ENCODE measurements around the gene TCAF2. TPM values are rescaled to one million over a fixed set of nuclear protein-coding genes. Genes with fewer than 3 reads are reported as not detected.
"Not testable (repeated sequence)": the region's sequence is repeated elsewhere in the genome, so short reads cannot be mapped to it uniquely, and the experiment has no call there.

TCAF2 gene
- 10 to 100 TPM; 29.2 to 31.4 TPM for total RNA-seq

- CTCF ChIA-PET; intact Hi-C loops (cut with micrococcal nuclease); H3K4me1 Mint-ChIP-seq (ENCODE audit: low read depth); H3K27me3 Mint-ChIP-seq (ENCODE audit: low read depth); H3K9me3 Mint-ChIP-seq; H3K36me3 Mint-ChIP-seq (ENCODE audit: low read depth): not testable (repeated sequence)
- DNase-seq, result peak; percentile 75
- Mint-ChIP-seq H3K27ac (peak within 1 kb of the TSS; percentile 41), H3K4me3 (peak within 1 kb of the TSS; percentile 39)
These were observed at the start of gene TCAF2 for GRCh38 chr7:143620646-143621045. Gene TCAF2, plus strand, starts transcription at chr7:143620974.

GRCh38 chr7:143571501-143571900 lies 49.3 kb upstream of the TCAF2 start, which contains the start of gene CTAGE15:
Gene CTAGE15, plus strand, starts transcription at chr7:143571801. Its CDS starts 17 bp downstream, at chr7:143571818.
- H3K9me3 Mint-ChIP-seq, result not testable (repeated sequence)

GRCh38 chr7:143588183-143588582 lies 32.6 kb upstream of the TCAF2 start:
- DNase-seq; H3K9me3 Mint-ChIP-seq; intact Hi-C loops (cut with micrococcal nuclease); H3K36me3 Mint-ChIP-seq (ENCODE audit: low read depth); CTCF ChIA-PET; H3K4me3 Mint-ChIP-seq; H3K27me3 Mint-ChIP-seq (ENCODE audit: low read depth); H3K4me1 Mint-ChIP-seq (ENCODE audit: low read depth); H3K27ac Mint-ChIP-seq: not testable (repeated sequence)

More at GRCh38 chr7:143571501-143571900, 49.3 kb upstream of the TCAF2 start, which contains the start of gene CTAGE15:
- DNase-seq; H3K4me1 Mint-ChIP-seq (ENCODE audit: low read depth); H3K27ac Mint-ChIP-seq; H3K4me3 Mint-ChIP-seq; CTCF ChIA-PET; H3K36me3 Mint-ChIP-seq (ENCODE audit: low read depth); intact Hi-C loops (cut with micrococcal nuclease); H3K27me3 Mint-ChIP-seq (ENCODE audit: low read depth): not testable (repeated sequence)

- H3K27ac Mint-ChIP-seq; intact Hi-C loops (cut with micrococcal nuclease); H3K4me3 Mint-ChIP-seq; H3K36me3 Mint-ChIP-seq (ENCODE audit: low read depth); H3K4me1 Mint-ChIP-seq (ENCODE audit: low read depth); DNase-seq; CTCF ChIA-PET; H3K9me3 Mint-ChIP-seq; H3K27me3 Mint-ChIP-seq (ENCODE audit: low read depth): not testable (repeated sequence)
These were observed 30.9 kb upstream of the TCAF2 start for GRCh38 chr7:143589897-143590296.

DNA sequence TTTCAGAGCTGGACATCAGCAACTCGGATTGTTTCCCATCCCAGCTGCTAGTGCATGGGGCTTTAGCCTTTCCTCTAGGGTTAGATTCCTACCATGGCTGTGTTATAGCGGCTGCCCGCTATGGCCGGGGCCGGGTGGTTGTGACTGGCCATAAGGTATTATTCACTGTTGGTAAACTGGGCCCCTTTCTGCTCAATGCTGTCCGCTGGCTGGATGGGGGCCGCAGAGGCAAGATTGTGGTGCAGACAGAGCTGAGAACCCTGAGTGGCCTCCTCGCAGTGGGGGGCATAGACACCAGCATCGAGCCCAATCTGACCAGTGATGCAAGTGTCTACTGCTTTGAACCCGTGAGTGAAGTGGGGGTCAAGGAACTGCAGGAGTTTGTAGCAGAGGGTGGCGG lies 22.7 kb upstream of the TCAF2 start:
- intact Hi-C loops (cut with micrococcal nuclease); H3K27me3 Mint-ChIP-seq (ENCODE audit: low read depth); H3K4me1 Mint-ChIP-seq (ENCODE audit: low read depth); CTCF ChIA-PET; H3K36me3 Mint-ChIP-seq (ENCODE audit: low read depth); DNase-seq; H3K27ac Mint-ChIP-seq; H3K9me3 Mint-ChIP-seq; H3K4me3 Mint-ChIP-seq: not testable (repeated sequence)

GRCh38 chr7:143603549-143603948 lies 17.2 kb upstream of the TCAF2 start:
- H3K27ac Mint-ChIP-seq; H3K4me3 Mint-ChIP-seq; CTCF ChIA-PET; H3K4me1 Mint-ChIP-seq (ENCODE audit: low read depth); intact Hi-C loops (cut with micrococcal nuclease); H3K36me3 Mint-ChIP-seq (ENCODE audit: low read depth); DNase-seq; H3K9me3 Mint-ChIP-seq; H3K27me3 Mint-ChIP-seq (ENCODE audit: low read depth): not testable (repeated sequence)

GRCh38 chr7:143606088-143606487 lies 14.7 kb upstream of the TCAF2 start:
- not testable (repeated sequence) for H3K4me3 Mint-ChIP-seq

DNA sequence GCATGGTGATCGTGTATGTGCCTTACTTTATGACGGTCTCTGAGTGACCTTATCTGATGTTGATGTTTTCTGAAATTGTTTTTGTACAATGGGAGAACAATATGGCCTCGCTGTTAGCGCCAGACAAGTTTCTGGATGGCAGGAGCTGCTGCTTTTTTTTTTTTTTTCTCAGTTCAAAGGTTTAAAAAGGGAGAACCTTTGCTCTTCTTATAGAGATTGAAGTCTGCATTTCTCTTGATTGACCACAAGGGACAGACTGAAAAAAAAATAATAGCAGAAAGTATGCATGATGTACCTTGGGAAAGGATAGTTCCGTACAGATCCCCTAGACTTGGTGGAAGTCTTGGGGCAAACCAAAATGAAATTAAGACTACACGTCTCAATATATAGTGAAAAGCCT lies 5.2 kb upstream of the TCAF2 start:
- H3K4me1 Mint-ChIP-seq (ENCODE audit: low read depth), result not testable (repeated sequence)

More at GRCh38 chr7:143606088-143606487, 14.7 kb upstream of the TCAF2 start:
- H3K36me3 Mint-ChIP-seq (ENCODE audit: low read depth); H3K4me1 Mint-ChIP-seq (ENCODE audit: low read depth); intact Hi-C loops (cut with micrococcal nuclease); DNase-seq; H3K27ac Mint-ChIP-seq; H3K27me3 Mint-ChIP-seq (ENCODE audit: low read depth); CTCF ChIA-PET; H3K9me3 Mint-ChIP-seq: not testable (repeated sequence)

DNA sequence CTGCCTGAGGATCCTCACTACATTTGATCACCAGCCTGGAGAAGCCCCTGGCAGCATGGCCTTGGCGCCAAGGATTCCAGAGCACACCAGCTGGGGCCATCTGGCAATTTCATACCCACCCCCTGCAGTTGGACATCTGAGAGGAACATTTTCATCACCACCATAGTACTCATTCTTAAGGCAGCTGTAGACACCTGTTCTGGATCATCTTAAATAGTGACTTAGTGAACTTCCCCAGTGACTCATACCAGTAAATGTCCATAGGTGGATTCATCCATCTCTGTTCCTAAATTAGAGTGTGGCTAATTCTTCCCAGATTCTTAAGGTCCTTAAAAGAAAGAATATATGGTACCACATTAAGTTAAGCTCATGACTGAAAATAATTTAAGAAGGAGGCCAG lies 3.6 kb upstream of the TCAF2 start:
- DNase-seq; H3K4me1 Mint-ChIP-seq (ENCODE audit: low read depth); CTCF ChIA-PET; intact Hi-C loops (cut with micrococcal nuclease); H3K36me3 Mint-ChIP-seq (ENCODE audit: low read depth); H3K9me3 Mint-ChIP-seq; H3K4me3 Mint-ChIP-seq; H3K27me3 Mint-ChIP-seq (ENCODE audit: low read depth); H3K27ac Mint-ChIP-seq: not testable (repeated sequence)

More for the DNA sequence above, 5.2 kb upstream of the TCAF2 start:
- DNase-seq; H3K27me3 Mint-ChIP-seq (ENCODE audit: low read depth); H3K36me3 Mint-ChIP-seq (ENCODE audit: low read depth); CTCF ChIA-PET; intact Hi-C loops (cut with micrococcal nuclease); H3K9me3 Mint-ChIP-seq; H3K4me3 Mint-ChIP-seq; H3K27ac Mint-ChIP-seq: not testable (repeated sequence)

- intact Hi-C loops (cut with micrococcal nuclease); H3K4me1 Mint-ChIP-seq (ENCODE audit: low read depth); H3K27ac Mint-ChIP-seq; H3K27me3 Mint-ChIP-seq (ENCODE audit: low read depth); H3K4me3 Mint-ChIP-seq; H3K9me3 Mint-ChIP-seq; CTCF ChIA-PET; H3K36me3 Mint-ChIP-seq (ENCODE audit: low read depth): not testable (repeated sequence)
- peak; percentile 77 for DNase-seq
These were observed 716 bp upstream of the TCAF2 start for GRCh38 chr7:143620058-143620457.

- H3K9me3 Mint-ChIP-seq; H3K27me3 Mint-ChIP-seq (ENCODE audit: low read depth); DNase-seq; H3K27ac Mint-ChIP-seq; H3K4me1 Mint-ChIP-seq (ENCODE audit: low read depth); H3K36me3 Mint-ChIP-seq (ENCODE audit: low read depth); intact Hi-C loops (cut with micrococcal nuclease); H3K4me3 Mint-ChIP-seq; CTCF ChIA-PET: not testable (repeated sequence)
These were observed 401 bp downstream of the TCAF2 start for GRCh38 chr7:143621175-143621574.

GRCh38 chr7:143622130-143622529 lies 1.4 kb downstream of the TCAF2 start:
- H3K9me3 Mint-ChIP-seq; H3K4me1 Mint-ChIP-seq (ENCODE audit: low read depth); H3K27ac Mint-ChIP-seq; CTCF ChIA-PET; intact Hi-C loops (cut with micrococcal nuclease); H3K36me3 Mint-ChIP-seq (ENCODE audit: low read depth); DNase-seq; H3K27me3 Mint-ChIP-seq (ENCODE audit: low read depth); H3K4me3 Mint-ChIP-seq: not testable (repeated sequence)

DNA sequence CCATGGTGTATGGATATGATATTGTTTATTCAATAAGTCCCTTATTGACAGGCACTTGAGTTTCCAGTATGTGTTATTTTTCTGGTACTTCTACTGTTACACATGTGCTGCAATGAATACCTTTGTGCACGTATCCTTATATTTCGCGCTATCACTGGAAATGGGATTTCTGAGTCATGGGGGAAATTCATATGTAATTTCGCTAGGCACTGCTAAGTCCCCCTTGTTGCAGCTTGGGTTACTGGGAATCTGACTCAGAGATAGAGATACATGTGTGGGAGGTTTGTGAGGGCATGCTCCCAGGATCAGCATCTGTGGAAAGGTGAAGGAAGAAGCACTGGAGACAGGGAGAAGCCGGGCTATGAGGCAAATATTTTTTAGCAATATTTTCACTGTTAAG lies 9.9 kb downstream of the TCAF2 start:
- H3K27me3 Mint-ChIP-seq (ENCODE audit: low read depth); CTCF ChIA-PET; H3K4me1 Mint-ChIP-seq (ENCODE audit: low read depth); H3K27ac Mint-ChIP-seq; DNase-seq; H3K4me3 Mint-ChIP-seq; intact Hi-C loops (cut with micrococcal nuclease); H3K36me3 Mint-ChIP-seq (ENCODE audit: low read depth); H3K9me3 Mint-ChIP-seq: not testable (repeated sequence)

DNA sequence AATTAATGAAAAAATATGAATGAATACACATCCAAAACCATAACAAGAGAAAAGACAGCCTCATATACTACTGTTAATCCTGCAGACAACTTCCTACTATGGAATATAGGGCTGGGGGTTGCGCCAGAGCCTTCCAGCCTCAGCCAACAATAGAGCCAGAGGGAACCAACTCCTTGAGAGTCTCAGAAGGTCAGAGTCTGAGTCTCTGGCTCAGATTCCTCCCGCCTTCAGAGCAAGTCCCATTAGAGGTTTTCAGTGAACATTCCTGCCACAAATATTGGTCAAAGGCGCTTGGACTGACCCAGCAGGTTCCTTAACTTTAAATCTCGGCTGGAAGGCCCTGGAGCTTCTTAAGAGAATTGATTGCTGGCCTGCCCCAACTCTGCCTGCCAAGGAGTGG lies 11.7 kb downstream of the TCAF2 start:
- H3K9me3 Mint-ChIP-seq; H3K4me1 Mint-ChIP-seq (ENCODE audit: low read depth); CTCF ChIA-PET; H3K27me3 Mint-ChIP-seq (ENCODE audit: low read depth); intact Hi-C loops (cut with micrococcal nuclease); H3K27ac Mint-ChIP-seq; H3K4me3 Mint-ChIP-seq; H3K36me3 Mint-ChIP-seq (ENCODE audit: low read depth); DNase-seq: not testable (repeated sequence)

All from activated naive CD4-positive, alpha-beta T cell treated with anti-CD3 and anti-CD28 coated beads for 36 hours (primary cell).